NCI-H1694 (cell line): ENCODE data around the gene DOCK10.

Experiments
- DNase-seq: peaks from one replicate; lab custom pipeline; 2025; lab: John Stamatoyannopoulos, UW

The DOCK10 gene

GRCh38 chr2:224776795-224777558 lies 265.3 kb downstream of the DOCK10 start:
- no peak for DNase-seq

- DNase-seq: no peak
These were observed 266.6 kb downstream of the DOCK10 start for GRCh38 chr2:224775647-224776046.

- no peak for DNase-seq
These were observed 267.5 kb downstream of the DOCK10 start for GRCh38 chr2:224774735-224775134.

- DNase-seq: peak; percentile 64
These were observed 269.8 kb downstream of the DOCK10 start for GRCh38 chr2:224772494-224772893.

GRCh38 chr2:224769489-224769888 lies 272.8 kb downstream of the DOCK10 start:
- no peak for DNase-seq

GRCh38 chr2:224764565-224765236 lies 277.6 kb downstream of the DOCK10 start:
- DNase-seq: no peak

GRCh38 chr2:224757934-224758548 lies 284.2 kb downstream of the DOCK10 start:
- no peak for DNase-seq

GRCh38 chr2:224753743-224754540 lies 288.3 kb downstream of the DOCK10 start:
- DNase-seq: no peak

GRCh38 chr2:224751996-224752698 lies 290.1 kb downstream of the DOCK10 start:
- DNase-seq: no peak

- no peak for DNase-seq
These were observed 293.1 kb downstream of the DOCK10 start for GRCh38 chr2:224749136-224749535.

- DNase-seq: no peak
These were observed 294.5 kb downstream of the DOCK10 start for GRCh38 chr2:224747765-224748164.

- no peak for DNase-seq
These were observed 306.0 kb downstream of the DOCK10 start for GRCh38 chr2:224736227-224736626.

- DNase-seq: no peak
These were observed 307.3 kb downstream of the DOCK10 start for GRCh38 chr2:224734949-224735348.

GRCh38 chr2:224731665-224732064 lies 310.6 kb downstream of the DOCK10 start:
- DNase-seq: no peak

GRCh38 chr2:224729435-224729834 lies 312.8 kb downstream of the DOCK10 start:
- no peak for DNase-seq

GRCh38 chr2:224724331-224724730 lies 317.9 kb downstream of the DOCK10 start:
- DNase-seq: no peak

GRCh38 chr2:224723586-224724217 lies 318.6 kb downstream of the DOCK10 start:
- DNase-seq: no peak

- DNase-seq: peak; percentile 38
These were observed 319.5 kb downstream of the DOCK10 start for GRCh38 chr2:224722770-224723169.

GRCh38 chr2:224722250-224722649 lies 320.0 kb downstream of the DOCK10 start:
- DNase-seq: no peak

GRCh38 chr2:224716921-224717320 lies 325.3 kb downstream of the DOCK10 start:
- no peak for DNase-seq

- DNase-seq: no peak
These were observed 326.1 kb downstream of the DOCK10 start, which contains the start of gene CCDC195 for GRCh38 chr2:224716201-224716600. Gene CCDC195 (minus strand): TSS chr2:224716365. CDS start chr2:224716365, 0 bp downstream.
